ENCODE results near the gene NUDT9. TPM values are rescaled to one million over a fixed set of nuclear protein-coding genes. Genes with fewer than 3 reads are reported as not detected.
A peak's percentile ranks its signal among the peaks of the same experiment; 100 is the strongest.

NUDT9 gene
- total RNA-seq, 1 donor from 2014 or later = 20.6 TPM

- Histone ChIP-seq H3K27me3 (no peaks in the 10 kb centered on the region), H3K36me3 (peaks cover 3 to 32% of the 10 kb centered on the region in 2 donors), H3K4me1 (peaks cover 55% of the 10 kb centered on the region), H3K4me3 (peak overlapping the region; percentile 8 to 20), H3K27ac (peak overlapping the region; percentile 85), H3K9me3 (no peaks in the 10 kb centered on the region)
- no peak for TF ChIP-seq POLR2A (IDR thresholded peaks at IDR 0.05)
- peak in 1 of 3 experiments; percentile 4 for TF ChIP-seq CTCF (IDR thresholded peaks at IDR 0.05)
- TF ChIP-seq POLR2AphosphoS5 (IDR thresholded peaks at IDR 0.05; ENCODE audit: insufficient read depth in 1 of 2, low read depth in 1 of 2) = peak in 1 of 2 donors; percentile 26
- intact Hi-C loops (cut with DNase I) = no loop called here
- no peak for DNase-seq (ENCODE audit: extremely low spot score in 2 of 2)
Measured at GRCh38 chr4:87498446-87498900, 76.1 kb downstream of the NUDT9 start.

- H3K36me3 ChIP-seq = peaks cover 0 to 21% of the 10 kb centered on the region in 2 donors
- H3K27me3 ChIP-seq = no peaks in the 10 kb centered on the region
- H3K9me3 ChIP-seq = no peaks in the 10 kb centered on the region
- H3K27ac ChIP-seq = peak overlapping the region; percentile 85
- no peak overlapping the region for H3K4me3 ChIP-seq
- DNase-seq (ENCODE audit: extremely low spot score in 2 of 2) = no peak
- TF ChIP-seq CTCF (IDR thresholded peaks at IDR 0.05) (no peak), POLR2A (IDR thresholded peaks at IDR 0.05) (no peak), POLR2AphosphoS5 (IDR thresholded peaks at IDR 0.05; ENCODE audit: insufficient read depth in 1 of 2, low read depth in 1 of 2) (no peak)
- intact Hi-C loops (cut with DNase I) = no loop called here
- H3K4me1 ChIP-seq = peaks cover 58% of the 10 kb centered on the region
Measured at GRCh38 chr4:87499403-87500091, 77.2 kb downstream of the NUDT9 start.

- intact Hi-C loops (cut with DNase I) = no loop called here
Measured at GRCh38 chr4:87500092-87500462, 77.7 kb downstream of the NUDT9 start.

GRCh38 chr4:87502580-87503238 lies 80.3 kb downstream of the NUDT9 start:
- peaks cover 68% of the 10 kb centered on the region for H3K4me1 ChIP-seq

More at GRCh38 chr4:87500092-87500462, 77.7 kb downstream of the NUDT9 start:
- Histone ChIP-seq H3K27ac (peak overlapping the region; percentile 85), H3K9me3 (no peaks in the 10 kb centered on the region), H3K4me3 (no peak overlapping the region), H3K36me3 (peaks cover 0 to 16% of the 10 kb centered on the region in 2 donors), H3K4me1 (peaks cover 62% of the 10 kb centered on the region), H3K27me3 (no peaks in the 10 kb centered on the region)
- no peak for DNase-seq (ENCODE audit: extremely low spot score in 2 of 2)
- TF ChIP-seq CTCF (IDR thresholded peaks at IDR 0.05) = no peak
- no peak for TF ChIP-seq POLR2AphosphoS5 (IDR thresholded peaks at IDR 0.05; ENCODE audit: insufficient read depth in 1 of 2, low read depth in 1 of 2)

More at GRCh38 chr4:87502580-87503238, 80.3 kb downstream of the NUDT9 start:
- Histone ChIP-seq H3K36me3 (peaks cover 0 to 3% of the 10 kb centered on the region in 2 donors), H3K27me3 (no peaks in the 10 kb centered on the region), H3K4me3 (no peak overlapping the region), H3K9me3 (no peaks in the 10 kb centered on the region), H3K27ac (peak overlapping the region; percentile 77)
- DNase-seq (ENCODE audit: extremely low spot score in 2 of 2) = no peak
- intact Hi-C loops (cut with DNase I) = no loop called here
- no peak for TF ChIP-seq CTCF (IDR thresholded peaks at IDR 0.05)
- no peak for TF ChIP-seq POLR2A (IDR thresholded peaks at IDR 0.05)
- TF ChIP-seq POLR2AphosphoS5 (IDR thresholded peaks at IDR 0.05; ENCODE audit: insufficient read depth in 1 of 2, low read depth in 1 of 2) = peak in 1 of 2 donors; percentile 71

Measured in vagina (tissue), 2 donors.